PC-3 (cell line): ENCODE results near the gene CCPG1. TPM values are rescaled to one million over a fixed set of nuclear protein-coding genes. Genes with fewer than 3 reads are reported as not detected.

ENCODE experiments used
- ATAC-seq: fragments of 200-7000 bp; cut with Tn5 transposase; 2 replicates; pipeline ENCODE4 v1.9.1; 2020; ENCODE audit warnings: mild to moderate bottlenecking, moderate library complexity
- BruUV-seq: library from RNA; stranded (reverse); fragments of 400-500 nt; replicated peaks from 2 replicates; lab custom pipeline; 2021; lab: Mats Ljungman, UMichigan
- CTCF ChIA-PET: fragments of 300-600 bp; sonication (Branson Sonifier 250); formaldehyde crosslinking; loops from one replicate; lab custom pipeline; 2022; ENCODE audit warnings: antibody characterized with exemption; lab: Charles Lee
- POLR2A ChIA-PET: fragments of 300-600 bp; sonication (Branson Sonifier 250); formaldehyde crosslinking; loops from one replicate; lab custom pipeline; 2022; ENCODE audit warnings: antibody characterized with exemption; ENCODE audit not compliant: unreplicated experiment; lab: Charles Lee
- DNase-seq: peaks from one replicate; pipeline ENCODE4 v3.0.0-alpha.2; 2015
- H2AFZ ChIP-seq: fragments of 300-600 bp; sonication (generic); 2 replicates; pipeline ENCODE4 v1.6.0; 2016; ENCODE audit warnings: antibody characterized with exemption, low read length
- H3F3A ChIP-seq: fragments of 300-600 bp; sonication (generic); one replicate; pipeline ENCODE4 v1.6.0; 2017; ENCODE audit warnings: antibody characterized with exemption, low read length, control low read depth, mild to moderate bottlenecking; ENCODE audit not compliant: unreplicated experiment
- H3K27ac ChIP-seq: fragments of 300-600 bp; sonication (generic); 2 replicates; pipeline ENCODE4 v1.5.1; 2016; ENCODE audit warnings: mild to moderate bottlenecking, low read length
- H3K27me3 ChIP-seq: fragments of 300-600 bp; sonication (generic); 2 replicates; pipeline ENCODE4 v1.6.1; 2016; ENCODE audit warnings: low read length, mixed read lengths
- H3K36me3 ChIP-seq: fragments of 300-600 bp; sonication (generic); 2 replicates; pipeline ENCODE4 v1.6.1; 2016; ENCODE audit warnings: low read depth, mixed run types, low read length, mixed read lengths
- H3K4me1 ChIP-seq: fragments of 300-600 bp; sonication (generic); 2 replicates; pipeline ENCODE4 v1.5.1; 2016; ENCODE audit warnings: low read length; ENCODE audit not compliant: insufficient read depth
- H3K4me2 ChIP-seq: fragments of 300-600 bp; sonication (generic); 2 replicates; pipeline ENCODE4 v1.6.0; 2016; ENCODE audit warnings: low read length
- H3K4me3 ChIP-seq: fragments of 300-600 bp; sonication (generic); 2 replicates; pipeline ENCODE4 v1.5.1; 2016; ENCODE audit warnings: mild to moderate bottlenecking, low read length, mixed read lengths
- H3K79me2 ChIP-seq: fragments of 300-600 bp; sonication (generic); 2 replicates; pipeline ENCODE4 v1.6.1; 2017; ENCODE audit warnings: low read length, mixed read lengths
- H3K9ac ChIP-seq: fragments of 300-600 bp; sonication (generic); 2 replicates; pipeline ENCODE4 v1.6.0; 2016; ENCODE audit warnings: mild to moderate bottlenecking, low read length
- H3K9me2 ChIP-seq: fragments of 300-600 bp; sonication (generic); replicated peaks from 2 replicates; pipeline ENCODE4 v1.6.1; 2016; ENCODE audit warnings: mixed run types, low read length, mixed read lengths
- H3K9me3 ChIP-seq: fragments of 300-600 bp; sonication (generic); 2 replicates; pipeline ENCODE4 v1.6.1; 2016; ENCODE audit warnings: low read length, mixed read lengths
- H4K20me1 ChIP-seq: fragments of 300-600 bp; sonication (generic); 2 replicates; pipeline ENCODE4 v1.6.1; 2016; ENCODE audit warnings: low read length, mixed read lengths
- CTCF ChIP-seq: fragments of 300-600 bp; sonication (generic); conservative IDR thresholded peaks from 2 replicates; pipeline ENCODE4 v1.5.1; 2017; ENCODE audit warnings: antibody characterized with exemption, low read depth, mild to moderate bottlenecking, low read length
- EZH2 ChIP-seq: fragments of 300-600 bp; sonication (generic); IDR thresholded peaks from one replicate; pipeline ENCODE4 v1.6.1; 2017; ENCODE audit warnings: antibody characterized with exemption, mild to moderate bottlenecking, low read length; ENCODE audit not compliant: unreplicated experiment
- EZH2phosphoT487 ChIP-seq: fragments of 300-600 bp; sonication (generic); IDR thresholded peaks from 2 replicates; pipeline ENCODE4 v1.6.1; 2018; ENCODE audit warnings: mild to moderate bottlenecking, antibody characterized with exemption, low read length, borderline replicate concordance
- intact Hi-C: fragments of 100-400 bp; cut with micrococcal nuclease; formaldehyde crosslinking; loops from 2 replicates; pipeline ENCODE4 v1.9.0; 2023
- total RNA-seq: library from RNA; depleted of rRNA; stranded (reverse); fragments of >200 nt; gene quantifications from 2 replicates; pipeline ENCODE4 v1.2.3, GENCODE V29; 2014

CCPG1 gene
- total RNA-seq, 1 experiment from 2014 or later, result 7.8 TPM

GRCh38 chr15:55361048-55361447 is 47.1 kb downstream of the CCPG1 start:
- H3K4me3 ChIP-seq, result no peak overlapping the region
- H3K27me3 ChIP-seq, result no peaks in the 10 kb centered on the region
- no peaks in the 10 kb centered on the region for H4K20me1 ChIP-seq
- no peak overlapping the region for H2AFZ ChIP-seq
- H3K9me3 ChIP-seq, result no peaks in the 10 kb centered on the region
- no peaks in the 10 kb centered on the region for H3K9me2 ChIP-seq
- no peak overlapping the region for H3K9ac ChIP-seq
- ATAC-seq (no peak), DNase-seq (no peak)
- no peak overlapping the region for H3K4me2 ChIP-seq
- H3K79me2 ChIP-seq, result no peaks in the 10 kb centered on the region
- CTCF ChIA-PET, result no interaction called here
- no TSS peak for BruUV-seq
- H3F3A ChIP-seq, result no peaks in the 10 kb centered on the region
- intact Hi-C loops, result no loop called here
- H3K27ac ChIP-seq, result no peak overlapping the region
- peaks cover 18% of the 10 kb centered on the region; the same call in 1 of the 2 replicates for H3K4me1 ChIP-seq
- POLR2A ChIA-PET, result no interaction called here
- H3K36me3 ChIP-seq, result no peaks in the 10 kb centered on the region
- TF ChIP-seq EZH2 (no peak), CTCF (no peak), EZH2phosphoT487 (no peak)

- DNase-seq, result no peak
These were observed 47.9 kb downstream of the CCPG1 start for GRCh38 chr15:55360256-55360655.

More at GRCh38 chr15:55360256-55360655, 47.9 kb downstream of the CCPG1 start:
- Histone ChIP-seq H3K4me2 (no peak overlapping the region), H3F3A (no peaks in the 10 kb centered on the region), H3K79me2 (no peaks in the 10 kb centered on the region), H2AFZ (no peak overlapping the region), H3K9me2 (no peaks in the 10 kb centered on the region), H3K9ac (no peak overlapping the region), H4K20me1 (no peaks in the 10 kb centered on the region), H3K9me3 (no peaks in the 10 kb centered on the region), H3K36me3 (no peaks in the 10 kb centered on the region), H3K27ac (no peak overlapping the region), H3K4me1 (peaks cover 18% of the 10 kb centered on the region; the same call in 1 of the 2 replicates), H3K27me3 (no peaks in the 10 kb centered on the region), H3K4me3 (no peak overlapping the region)
- no peak for TF ChIP-seq CTCF
- no peak for TF ChIP-seq EZH2
- no peak for TF ChIP-seq EZH2phosphoT487
- ChIA-PET CTCF (no interaction called here), POLR2A (no interaction called here)
- intact Hi-C loops, result no loop called here
- no peak for ATAC-seq
- BruUV-seq, result no TSS peak
